Calu3 (cell line): ENCODE results near the gene VDR. TPM values are rescaled to one million over a fixed set of nuclear protein-coding genes. Genes with fewer than 3 reads are reported as not detected.
"Not testable (repeated sequence)": the region's sequence is repeated elsewhere in the genome, so short reads cannot be mapped to it uniquely, and the experiment has no call there.

Experiments
- BruUV-seq: library from RNA; stranded (reverse); fragments of 400-500 nt; replicated peaks from 2 replicates; lab custom pipeline; 2021; lab: Mats Ljungman, UMichigan
- CTCF ChIA-PET: fragments of 300-600 bp; sonication (Branson Sonifier 250); formaldehyde crosslinking; loops from one replicate; lab custom pipeline; 2022; ENCODE audit warnings: antibody characterized with exemption; lab: Charles Lee
- DNase-seq: peaks from one replicate; pipeline ENCODE4 v3.0.0; 2022
- H3K27ac Mint-ChIP-seq: one replicate; pipeline ENCODE4 v1.8.0; 2022; ENCODE audit warnings: mixed read lengths; ENCODE audit not compliant: unreplicated experiment
- H3K27me3 Mint-ChIP-seq: one replicate; pipeline ENCODE4 v1.8.0; 2022; ENCODE audit warnings: mixed read lengths; ENCODE audit not compliant: unreplicated experiment
- H3K36me3 Mint-ChIP-seq: one replicate; pipeline ENCODE4 v1.8.0; 2022; ENCODE audit warnings: mild to moderate bottlenecking, moderate library complexity, mixed read lengths; ENCODE audit not compliant: insufficient read depth, unreplicated experiment
- H3K4me1 Mint-ChIP-seq: one replicate; pipeline ENCODE4 v1.8.0; 2022; ENCODE audit warnings: mild to moderate bottlenecking, low read depth, mixed read lengths; ENCODE audit not compliant: unreplicated experiment
- H3K4me3 Mint-ChIP-seq: one replicate; pipeline ENCODE4 v1.8.0; 2022; ENCODE audit warnings: mild to moderate bottlenecking, low read depth, moderate library complexity, mixed read lengths; ENCODE audit not compliant: unreplicated experiment
- H3K9me3 Mint-ChIP-seq: one replicate; pipeline ENCODE4 v1.8.0; 2022; ENCODE audit warnings: low read depth, mixed read lengths; ENCODE audit not compliant: unreplicated experiment
- CTCF ChIP-seq: fragments of 200-600 bp; IDR thresholded peaks from one replicate; pipeline ENCODE4 v1.8.0; 2022; ENCODE audit warnings: antibody characterized with exemption; ENCODE audit not compliant: unreplicated experiment
- intact Hi-C: fragments of 100-400 bp; cut with micrococcal nuclease; formaldehyde crosslinking; loops from one replicate; pipeline ENCODE4 v1.10.0; 2022; ENCODE audit not compliant: unreplicated experiment
- total RNA-seq: library from RNA; stranded (reverse); gene quantifications from 2 replicates; pipeline ENCODE4 v1.2.3, GENCODE V29; 2022

The VDR gene
- total RNA-seq, 1 experiment from 2014 or later = 10.1 TPM

GRCh38 chr12:47812797-47813510 is 91.8 kb downstream of the VDR start:
- peaks cover 56% of the 10 kb centered on the region for H3K4me1 Mint-ChIP-seq
- DNase-seq = peak; percentile 69
- H3K9me3 Mint-ChIP-seq = no peaks in the 10 kb centered on the region
- BruUV-seq = no TSS peak
- no peaks in the 10 kb centered on the region for H3K27me3 Mint-ChIP-seq
- peaks cover under 1% of the 10 kb centered on the region for H3K36me3 Mint-ChIP-seq
- peak overlapping the region; percentile 58 for H3K27ac Mint-ChIP-seq
- CTCF ChIA-PET = interaction anchor here (0.5 to 2.3 kb wide), 7 partner anchors 18 to 682 kb away, joined by 3 to 9 read pairs (median 3); no protein-coding TSS in a partner anchor
- intact Hi-C loops = no loop called here
- H3K4me3 Mint-ChIP-seq = peak overlapping the region; percentile 70
- TF ChIP-seq CTCF = no peak

GRCh38 chr12:47811581-47812484 is 93.0 kb downstream of the VDR start:
- intact Hi-C loops = no loop called here
- Mint-ChIP-seq H3K9me3 (no peaks in the 10 kb centered on the region), H3K4me3 (no peak overlapping the region), H3K27ac (no peak overlapping the region), H3K27me3 (no peaks in the 10 kb centered on the region), H3K4me1 (peaks cover 45% of the 10 kb centered on the region), H3K36me3 (no peaks in the 10 kb centered on the region)
- no TSS peak for BruUV-seq
- DNase-seq = no peak
- TF ChIP-seq CTCF = no peak
- CTCF ChIA-PET = interaction anchor here (2.3 kb wide), 1 partner anchor 26 kb away, joined by 9 read pairs; no protein-coding TSS in a partner anchor

- TF ChIP-seq CTCF = no peak
- CTCF ChIA-PET = no interaction called here
- no peak overlapping the region for H3K4me3 Mint-ChIP-seq
- no peaks in the 10 kb centered on the region for H3K9me3 Mint-ChIP-seq
- H3K36me3 Mint-ChIP-seq = no peaks in the 10 kb centered on the region
- no peaks in the 10 kb centered on the region for H3K27me3 Mint-ChIP-seq
- H3K4me1 Mint-ChIP-seq = peaks cover 44% of the 10 kb centered on the region
- DNase-seq = no peak
- no TSS peak for BruUV-seq
- intact Hi-C loops = no loop called here
- H3K27ac Mint-ChIP-seq = no peak overlapping the region
Measured at GRCh38 chr12:47811072-47811396, 93.8 kb downstream of the VDR start.

GRCh38 chr12:47809518-47809917 is 95.3 kb downstream of the VDR start:
- peaks cover 36% of the 10 kb centered on the region for H3K4me1 Mint-ChIP-seq
- DNase-seq, intact Hi-C loops, H3K27ac Mint-ChIP-seq, CTCF ChIA-PET, H3K27me3 Mint-ChIP-seq, H3K9me3 Mint-ChIP-seq, H3K36me3 Mint-ChIP-seq, BruUV-seq, H3K4me3 Mint-ChIP-seq: not testable (repeated sequence)
